Measurements from ENCODE around the gene GRID2. TPM values are rescaled to one million over a fixed set of nuclear protein-coding genes. Genes with fewer than 3 reads are reported as not detected.

The GRID2 gene
- polyA plus RNA-seq, 1 of the 3 experiments (the other 2 are of a cell fraction): not detected

GRCh38 chr4:93116624-93117023 is 812.9 kb downstream of the GRID2 start:
- H3K4me1 ChIP-seq (ENCODE audit: control insufficient read depth in 1 of 2, insufficient read depth in 2 of 2, low read depth in 1 of 2, low read length in 1 of 2): no peaks in the 10 kb centered on the region
- no peak overlapping the region for H3K4me3 ChIP-seq (ENCODE audit: low read depth in 2 of 2, low read length in 1 of 2)
- H3K27me3 ChIP-seq (ENCODE audit: insufficient read depth): no peaks in the 10 kb centered on the region
- H3F3A ChIP-seq (replicated peaks; ENCODE audit: insufficient read depth): no peaks in the 10 kb centered on the region
- CTCF ChIA-PET: interaction anchor here (0.5 kb wide), 1 partner anchor 46 kb away, joined by 3 read pairs; no protein-coding TSS in a partner anchor
- no peak for TF ChIP-seq POLR2AphosphoS5 (IDR thresholded peaks at IDR 0.05; ENCODE audit: low read depth, low read length)
- no peak for TF ChIP-seq JUND (IDR thresholded peaks at IDR 0.05)
- no peak for TF ChIP-seq RAD21 (IDR thresholded peaks at IDR 0.05; ENCODE audit: low read length)
- no peak for TF ChIP-seq FOXM1 (IDR thresholded peaks at IDR 0.05; ENCODE audit: low read depth)
- TF ChIP-seq, protein P1, sequence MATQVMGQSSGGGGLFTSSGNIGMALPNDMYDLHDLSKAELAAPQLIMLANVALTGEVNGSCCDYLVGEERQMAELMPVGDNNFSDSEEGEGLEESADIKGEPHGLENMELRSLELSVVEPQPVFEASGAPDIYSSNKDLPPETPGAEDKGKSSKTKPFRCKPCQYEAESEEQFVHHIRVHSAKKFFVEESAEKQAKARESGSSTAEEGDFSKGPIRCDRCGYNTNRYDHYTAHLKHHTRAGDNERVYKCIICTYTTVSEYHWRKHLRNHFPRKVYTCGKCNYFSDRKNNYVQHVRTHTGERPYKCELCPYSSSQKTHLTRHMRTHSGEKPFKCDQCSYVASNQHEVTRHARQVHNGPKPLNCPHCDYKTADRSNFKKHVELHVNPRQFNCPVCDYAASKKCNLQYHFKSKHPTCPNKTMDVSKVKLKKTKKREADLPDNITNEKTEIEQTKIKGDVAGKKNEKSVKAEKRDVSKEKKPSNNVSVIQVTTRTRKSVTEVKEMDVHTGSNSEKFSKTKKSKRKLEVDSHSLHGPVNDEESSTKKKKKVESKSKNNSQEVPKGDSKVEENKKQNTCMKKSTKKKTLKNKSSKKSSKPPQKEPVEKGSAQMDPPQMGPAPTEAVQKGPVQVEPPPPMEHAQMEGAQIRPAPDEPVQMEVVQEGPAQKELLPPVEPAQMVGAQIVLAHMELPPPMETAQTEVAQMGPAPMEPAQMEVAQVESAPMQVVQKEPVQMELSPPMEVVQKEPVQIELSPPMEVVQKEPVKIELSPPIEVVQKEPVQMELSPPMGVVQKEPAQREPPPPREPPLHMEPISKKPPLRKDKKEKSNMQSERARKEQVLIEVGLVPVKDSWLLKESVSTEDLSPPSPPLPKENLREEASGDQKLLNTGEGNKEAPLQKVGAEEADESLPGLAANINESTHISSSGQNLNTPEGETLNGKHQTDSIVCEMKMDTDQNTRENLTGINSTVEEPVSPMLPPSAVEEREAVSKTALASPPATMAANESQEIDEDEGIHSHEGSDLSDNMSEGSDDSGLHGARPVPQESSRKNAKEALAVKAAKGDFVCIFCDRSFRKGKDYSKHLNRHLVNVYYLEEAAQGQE (IDR thresholded peaks at IDR 0.05; ENCODE audit: low read depth, low read length): no peak
- no peak for TF ChIP-seq ZBTB33 (IDR thresholded peaks at IDR 0.05; ENCODE audit: borderline replicate concordance, low read depth)
- no peak for TF ChIP-seq GABPA (IDR thresholded peaks at IDR 0.05; ENCODE audit: low read depth)
- TF ChIP-seq ELF1 (IDR thresholded peaks at IDR 0.05): no peak
- TF ChIP-seq EZH2phosphoT487 (IDR thresholded peaks at IDR 0.05; ENCODE audit: borderline replicate concordance, low read depth): no peak
- no peak for TF ChIP-seq RFX5 (IDR thresholded peaks at IDR 0.05; ENCODE audit: low read length)
- TF ChIP-seq, protein P2, sequence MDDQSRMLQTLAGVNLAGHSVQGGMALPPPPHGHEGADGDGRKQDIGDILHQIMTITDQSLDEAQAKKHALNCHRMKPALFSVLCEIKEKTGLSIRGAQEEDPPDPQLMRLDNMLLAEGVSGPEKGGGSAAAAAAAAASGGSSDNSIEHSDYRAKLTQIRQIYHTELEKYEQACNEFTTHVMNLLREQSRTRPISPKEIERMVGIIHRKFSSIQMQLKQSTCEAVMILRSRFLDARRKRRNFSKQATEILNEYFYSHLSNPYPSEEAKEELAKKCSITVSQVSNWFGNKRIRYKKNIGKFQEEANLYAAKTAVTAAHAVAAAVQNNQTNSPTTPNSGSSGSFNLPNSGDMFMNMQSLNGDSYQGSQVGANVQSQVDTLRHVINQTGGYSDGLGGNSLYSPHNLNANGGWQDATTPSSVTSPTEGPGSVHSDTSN (IDR thresholded peaks at IDR 0.05): no peak
- TF ChIP-seq FOXJ3 (CRISPR knock-in tag; IDR thresholded peaks at IDR 0.05): no peak
- TF ChIP-seq MAX (IDR thresholded peaks at IDR 0.05; ENCODE audit: low read depth): no peak
- no peak for TF ChIP-seq GATA2 (CRISPR knock-in tag; IDR thresholded peaks at IDR 0.05)
- TF ChIP-seq, protein P3, sequence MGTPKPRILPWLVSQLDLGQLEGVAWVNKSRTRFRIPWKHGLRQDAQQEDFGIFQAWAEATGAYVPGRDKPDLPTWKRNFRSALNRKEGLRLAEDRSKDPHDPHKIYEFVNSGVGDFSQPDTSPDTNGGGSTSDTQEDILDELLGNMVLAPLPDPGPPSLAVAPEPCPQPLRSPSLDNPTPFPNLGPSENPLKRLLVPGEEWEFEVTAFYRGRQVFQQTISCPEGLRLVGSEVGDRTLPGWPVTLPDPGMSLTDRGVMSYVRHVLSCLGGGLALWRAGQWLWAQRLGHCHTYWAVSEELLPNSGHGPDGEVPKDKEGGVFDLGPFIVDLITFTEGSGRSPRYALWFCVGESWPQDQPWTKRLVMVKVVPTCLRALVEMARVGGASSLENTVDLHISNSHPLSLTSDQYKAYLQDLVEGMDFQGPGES (IDR thresholded peaks at IDR 0.05; ENCODE audit: low read depth, low read length): no peak
- DNase-seq: no peak
- no peaks in the 10 kb centered on the region for H3K9me2 ChIP-seq
- no peak overlapping the region for H3K9ac ChIP-seq
- H3K4me2 ChIP-seq: no peak overlapping the region
- H3K9me3 ChIP-seq: no peaks in the 10 kb centered on the region
- H3K79me2 ChIP-seq (ENCODE audit: insufficient read depth): no peaks in the 10 kb centered on the region
- POLR2A ChIA-PET: interaction anchor here (0.6 kb wide), 1 partner anchor 326 kb away, joined by 3 read pairs; no protein-coding TSS in a partner anchor
- WGBS (ENCODE audit: low lambda C conversion rate): 45% methylated on average over 1 of the region's 1 CpG
- H2AFZ ChIP-seq (ENCODE audit: low read depth): no peak overlapping the region
- no peaks in the 10 kb centered on the region for H4K20me1 ChIP-seq (ENCODE audit: insufficient read depth)
- H3K36me3 ChIP-seq (replicated peaks in 1 of 2; ENCODE audit: control insufficient read depth in 1 of 2, insufficient read depth in 2 of 2, low read length in 1 of 2): no peaks in the 10 kb centered on the region
- no peak overlapping the region for H3K27ac ChIP-seq (ENCODE audit: low read depth in 2 of 2, low read length in 1 of 2)

All from SK-N-SH (cell line).